ENCODE data around the gene STPG2.

STPG2 gene

DNA sequence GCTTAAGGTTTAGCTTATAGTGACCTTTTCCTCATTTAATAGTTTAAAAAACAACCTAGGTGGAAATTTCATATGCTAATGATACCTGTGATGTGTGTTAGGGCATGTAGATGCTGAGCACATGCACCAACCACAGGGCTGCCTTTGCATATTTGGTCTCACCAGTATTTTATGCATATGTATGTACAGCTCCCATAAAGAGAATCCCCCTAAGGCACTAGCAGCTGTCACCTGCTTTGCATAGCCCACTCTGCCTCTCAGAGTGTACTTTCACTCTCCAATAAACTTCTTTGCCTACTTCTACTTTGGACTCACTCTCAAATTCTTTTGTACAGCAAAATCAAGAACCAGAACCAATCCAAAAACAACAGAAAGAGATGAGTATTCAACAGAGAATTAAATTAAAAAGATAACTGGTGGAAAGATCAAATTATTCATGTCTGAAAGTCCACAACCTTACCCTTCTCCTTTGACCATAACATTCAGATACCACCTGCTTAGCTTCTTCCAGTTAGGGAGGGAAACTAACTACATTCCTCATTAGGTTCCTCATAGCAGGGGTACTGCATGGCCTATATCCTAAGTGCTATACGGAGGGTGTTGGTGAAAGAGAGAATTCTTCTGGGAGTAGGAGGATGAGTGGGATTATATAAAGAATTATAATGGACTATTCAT is 250.5 kb downstream of the STPG2 start:
- TF ChIP-seq, protein P1, sequence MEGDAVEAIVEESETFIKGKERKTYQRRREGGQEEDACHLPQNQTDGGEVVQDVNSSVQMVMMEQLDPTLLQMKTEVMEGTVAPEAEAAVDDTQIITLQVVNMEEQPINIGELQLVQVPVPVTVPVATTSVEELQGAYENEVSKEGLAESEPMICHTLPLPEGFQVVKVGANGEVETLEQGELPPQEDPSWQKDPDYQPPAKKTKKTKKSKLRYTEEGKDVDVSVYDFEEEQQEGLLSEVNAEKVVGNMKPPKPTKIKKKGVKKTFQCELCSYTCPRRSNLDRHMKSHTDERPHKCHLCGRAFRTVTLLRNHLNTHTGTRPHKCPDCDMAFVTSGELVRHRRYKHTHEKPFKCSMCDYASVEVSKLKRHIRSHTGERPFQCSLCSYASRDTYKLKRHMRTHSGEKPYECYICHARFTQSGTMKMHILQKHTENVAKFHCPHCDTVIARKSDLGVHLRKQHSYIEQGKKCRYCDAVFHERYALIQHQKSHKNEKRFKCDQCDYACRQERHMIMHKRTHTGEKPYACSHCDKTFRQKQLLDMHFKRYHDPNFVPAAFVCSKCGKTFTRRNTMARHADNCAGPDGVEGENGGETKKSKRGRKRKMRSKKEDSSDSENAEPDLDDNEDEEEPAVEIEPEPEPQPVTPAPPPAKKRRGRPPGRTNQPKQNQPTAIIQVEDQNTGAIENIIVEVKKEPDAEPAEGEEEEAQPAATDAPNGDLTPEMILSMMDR (conservative IDR thresholded peaks at IDR 0.05; ENCODE audit: low read depth, low read length), result no peak
- H3K4me3 ChIP-seq (ENCODE audit: low read depth, low read length), result no peak overlapping the region
- no peak for DNase-seq (ENCODE audit: low read depth)

DNA sequence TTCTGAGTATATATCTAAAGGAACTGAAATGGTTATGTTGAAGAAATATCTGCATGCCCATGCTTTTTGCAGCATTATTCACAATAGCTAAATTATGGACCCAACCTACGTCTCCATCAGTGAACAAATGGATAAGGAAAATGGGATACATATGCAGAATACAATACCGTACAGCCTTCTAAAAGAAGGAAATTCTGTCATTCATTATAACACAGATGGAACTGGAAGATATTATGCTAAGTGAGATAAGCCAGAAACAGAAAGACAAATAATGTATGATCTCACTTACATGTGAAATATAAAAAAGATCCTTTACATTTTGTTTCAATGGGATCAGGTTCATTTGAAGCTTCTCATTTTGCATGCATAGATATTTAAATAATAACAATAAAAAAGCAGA is 263.3 kb downstream of the STPG2 start:
- TF ChIP-seq, protein P1 (conservative IDR thresholded peaks at IDR 0.05; ENCODE audit: low read depth, low read length), result no peak
- no peak overlapping the region for H3K4me3 ChIP-seq (ENCODE audit: low read depth, low read length)
- DNase-seq (ENCODE audit: low read depth), result no peak

DNA sequence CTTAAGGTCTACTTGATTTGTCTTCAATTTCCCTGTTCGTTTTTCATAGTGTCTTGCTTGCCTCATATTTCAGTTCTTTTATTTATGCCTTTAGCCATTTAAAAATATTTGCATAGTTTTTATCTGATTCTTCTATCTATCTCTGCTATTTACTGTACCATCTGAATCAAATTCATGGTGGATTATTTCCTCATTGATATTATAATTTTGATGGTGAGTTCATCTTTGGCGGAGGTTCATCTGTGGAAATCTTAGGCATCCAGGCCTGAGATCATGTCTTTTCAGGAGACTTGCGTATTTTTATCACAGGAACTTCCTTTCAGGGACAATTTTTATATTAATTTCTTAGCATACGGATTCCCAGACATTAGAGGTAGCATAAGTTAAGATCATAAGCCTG is 275.2 kb downstream of the STPG2 start:
- DNase-seq (ENCODE audit: low read depth), result no peak
- TF ChIP-seq, protein P1 (conservative IDR thresholded peaks at IDR 0.05; ENCODE audit: low read depth, low read length), result no peak

DNA sequence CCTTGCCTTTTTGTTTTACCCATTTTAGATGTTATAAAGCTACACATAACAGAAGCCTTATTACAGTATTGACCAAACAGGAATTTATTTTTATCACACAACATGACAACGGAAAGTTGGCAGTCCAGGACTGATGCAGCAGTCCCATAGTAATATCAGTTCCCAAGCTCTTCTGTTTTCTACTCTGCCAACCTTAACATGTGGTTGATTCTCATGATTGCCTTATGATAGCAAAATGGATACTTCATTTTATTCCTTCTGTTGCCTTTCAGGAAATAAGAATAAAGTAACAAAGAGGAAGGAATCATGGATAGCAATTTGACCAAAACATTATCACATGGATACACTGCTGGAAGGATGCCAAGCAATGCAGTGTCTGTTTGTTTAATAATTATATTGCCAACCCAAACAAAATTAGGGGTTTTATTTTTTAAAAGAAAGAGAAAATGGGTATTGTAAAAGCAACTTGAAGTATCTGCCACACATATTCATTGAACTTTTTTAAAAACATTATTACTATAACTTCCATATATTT is 275.7 kb downstream of the STPG2 start:
- TF ChIP-seq, protein P1 (conservative IDR thresholded peaks at IDR 0.05; ENCODE audit: low read depth, low read length), result no peak
- no peak for DNase-seq (ENCODE audit: low read depth)
- no peak overlapping the region for H3K4me3 ChIP-seq (ENCODE audit: low read depth, low read length)

More for the DNA sequence above, 275.2 kb downstream of the STPG2 start:
- no peak overlapping the region for H3K4me3 ChIP-seq (ENCODE audit: low read depth, low read length)

DNA sequence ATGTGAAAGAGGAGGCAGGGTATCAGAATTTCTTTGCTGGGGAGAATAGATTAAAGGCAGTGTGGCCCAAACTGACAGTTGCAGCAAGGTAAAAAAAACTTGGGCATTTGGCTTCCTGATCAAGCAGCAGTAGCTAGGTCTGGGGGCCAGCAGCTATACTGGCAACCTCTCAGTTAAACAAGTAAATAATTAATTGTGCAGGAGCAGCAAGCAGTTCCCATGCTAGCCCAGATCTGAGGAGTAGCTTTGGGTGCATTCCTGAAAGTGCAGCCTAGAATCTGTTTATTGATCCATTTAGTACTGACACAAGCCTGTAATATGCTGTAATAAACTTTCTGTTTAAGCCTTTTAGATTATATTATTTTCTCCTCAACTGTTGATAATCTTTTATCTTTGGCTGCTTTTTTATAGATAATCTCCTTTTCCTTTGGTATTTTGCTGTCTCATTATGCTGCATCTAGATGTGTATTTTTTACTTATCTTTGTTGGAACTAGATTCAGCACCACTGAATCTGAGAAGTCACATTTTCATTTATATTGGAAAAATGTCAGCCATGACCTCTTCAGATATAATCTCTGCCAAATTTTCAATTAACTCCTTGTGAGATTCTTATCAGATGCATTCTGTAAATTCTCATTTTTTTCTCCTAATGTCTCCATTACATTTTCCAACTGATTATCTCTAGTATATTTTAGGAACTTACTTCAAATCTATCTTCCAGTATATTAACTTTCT is 276.3 kb downstream of the STPG2 start:
- H3K4me3 ChIP-seq (ENCODE audit: low read depth, low read length), result no peak overlapping the region
- TF ChIP-seq, protein P1 (conservative IDR thresholded peaks at IDR 0.05; ENCODE audit: low read depth, low read length), result no peak

DNA sequence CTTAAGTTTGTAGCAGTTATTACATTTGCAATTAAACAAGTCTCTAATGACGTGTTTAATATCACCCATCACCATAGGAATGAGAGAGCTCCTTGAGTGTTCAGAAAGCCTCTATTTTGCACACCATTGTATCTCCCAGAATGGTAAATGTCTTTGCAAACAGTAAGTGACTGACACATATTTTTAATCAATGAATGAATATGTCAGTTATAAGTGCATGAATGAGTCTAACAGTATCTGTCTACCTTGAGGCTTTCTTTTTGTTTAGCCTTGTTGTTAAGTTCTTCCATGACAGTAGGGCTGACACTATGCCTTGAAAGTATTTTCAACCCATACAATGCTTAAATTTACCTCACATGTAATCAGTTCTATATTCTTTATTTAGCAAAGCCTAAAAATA is 292.2 kb downstream of the STPG2 start:
- no peak for DNase-seq (ENCODE audit: low read depth)
- TF ChIP-seq, protein P1 (conservative IDR thresholded peaks at IDR 0.05; ENCODE audit: low read depth, low read length), result no peak
- H3K4me3 ChIP-seq (ENCODE audit: low read depth, low read length), result no peak overlapping the region

More for the DNA sequence above, 276.3 kb downstream of the STPG2 start:
- DNase-seq (ENCODE audit: low read depth), result no peak

Measured in choroid plexus epithelial cell (primary cell).